RWPE1 (cell line): ENCODE results near the gene RASAL2.
"Not testable (repeated sequence)": the region's sequence is repeated elsewhere in the genome, so short reads cannot be mapped to it uniquely, and the experiment has no call there.

Experiments
- CTCF ChIA-PET: fragments of 350-600 bp; sonication (Branson Sonifier 250); formaldehyde crosslinking; extraction: SDS; loops from one replicate; lab custom pipeline; 2021; lab: Yijun Ruan, JAX
- POLR2A ChIA-PET: fragments of 400-600 bp; formaldehyde crosslinking; extraction: SDS; loops from one replicate; lab custom pipeline; 2020; ENCODE audit warnings: antibody characterized with exemption; ENCODE audit not compliant: low non-redundant PET; lab: Yijun Ruan, JAX
- DNase-seq: peaks from one replicate; pipeline ENCODE4 v3.0.0; 2012; ENCODE audit warnings: low spot score
- H3K27ac ChIP-seq: fragments of 450-650 bp; 2 replicates; pipeline ENCODE4 v1.5.1; 2017
- CTCF ChIP-seq: fragments of 450-650 bp; conservative IDR thresholded peaks from 2 replicates; pipeline ENCODE4 v1.5.1; 2017; ENCODE audit warnings: low read depth, mild to moderate bottlenecking

Gene RASAL2

GRCh38 chr1:178385662-178386061 lies 291.8 kb downstream of the RASAL2 start:
- TF ChIP-seq CTCF = no peak
- DNase-seq = no peak
- ChIA-PET POLR2A (no interaction called here), CTCF (no interaction called here)
- H3K27ac ChIP-seq = no peak overlapping the region

GRCh38 chr1:178388418-178389145 lies 294.7 kb downstream of the RASAL2 start:
- no peak for DNase-seq
- CTCF ChIA-PET = no interaction called here
- POLR2A ChIA-PET = no interaction called here
- no peak for TF ChIP-seq CTCF
- no peak overlapping the region for H3K27ac ChIP-seq

GRCh38 chr1:178389441-178389840 lies 295.5 kb downstream of the RASAL2 start:
- DNase-seq = no peak
- CTCF ChIA-PET = no interaction called here
- H3K27ac ChIP-seq = no peak overlapping the region
- TF ChIP-seq CTCF = no peak
- POLR2A ChIA-PET = no interaction called here

GRCh38 chr1:178390280-178390679 lies 296.4 kb downstream of the RASAL2 start:
- H3K27ac ChIP-seq, CTCF ChIA-PET, POLR2A ChIA-PET, DNase-seq: not testable (repeated sequence)

- POLR2A ChIA-PET = interaction anchor here (0.6 kb wide), 1 partner anchor 41 kb away, joined by 3 read pairs; no protein-coding TSS in a partner anchor
- H3K27ac ChIP-seq = no peak overlapping the region
- CTCF ChIA-PET = no interaction called here
- TF ChIP-seq CTCF = no peak
- DNase-seq = no peak
These were observed 299.5 kb downstream of the RASAL2 start for GRCh38 chr1:178393370-178393769.

- CTCF ChIA-PET = no interaction called here
- DNase-seq = no peak
- TF ChIP-seq CTCF = no peak
- no peak overlapping the region for H3K27ac ChIP-seq
- POLR2A ChIA-PET = no interaction called here
These were observed 302.9 kb downstream of the RASAL2 start for GRCh38 chr1:178396789-178397188.

GRCh38 chr1:178397678-178398077 lies 303.8 kb downstream of the RASAL2 start:
- no peak for TF ChIP-seq CTCF
- peak overlapping the region; percentile 75 for H3K27ac ChIP-seq
- CTCF ChIA-PET = no interaction called here
- DNase-seq = peak; percentile 13
- POLR2A ChIA-PET = no interaction called here
